ENCODE results near the gene DUS2. TPM values are rescaled to one million over a fixed set of nuclear protein-coding genes. Genes with fewer than 3 reads are reported as not detected.
"Not testable (repeated sequence)": the region's sequence is repeated elsewhere in the genome, so short reads cannot be mapped to it uniquely, and the experiment has no call there.

Gene DUS2
- total and polyA plus RNA-seq, 2 of the 8 experiments (the other 6 are each of a cell fraction or from before 2014, with no cell fraction given) = 17.2 to 27.0 TPM

DNA sequence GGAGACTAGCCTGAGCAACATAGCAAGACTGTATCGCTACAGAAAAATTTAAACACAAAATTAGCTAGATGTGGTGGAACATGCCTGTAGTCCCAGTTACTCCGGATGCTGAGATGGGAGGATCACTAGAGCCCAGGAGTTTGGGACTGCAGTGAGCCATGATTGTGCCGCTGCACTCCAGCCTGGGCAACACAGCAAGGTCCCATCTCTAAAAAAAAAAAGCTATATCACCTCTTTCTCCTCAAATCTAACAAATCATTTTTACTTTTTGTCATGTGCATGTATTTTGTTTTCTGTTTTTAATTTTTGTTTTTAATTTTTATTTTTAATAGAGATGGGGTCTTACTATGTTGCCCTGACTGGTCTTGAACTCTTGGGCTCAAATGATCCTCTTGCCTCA is 5.9 kb downstream of the DUS2 start (continued):
- no peak for TF ChIP-seq KDM4A (IDR thresholded peaks at IDR 0.05; ENCODE audit: low read depth, low read length, severe bottlenecking)
- TF ChIP-seq, protein P1, sequence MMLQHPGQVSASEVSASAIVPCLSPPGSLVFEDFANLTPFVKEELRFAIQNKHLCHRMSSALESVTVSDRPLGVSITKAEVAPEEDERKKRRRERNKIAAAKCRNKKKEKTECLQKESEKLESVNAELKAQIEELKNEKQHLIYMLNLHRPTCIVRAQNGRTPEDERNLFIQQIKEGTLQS (IDR thresholded peaks at IDR 0.05; ENCODE audit: insufficient read depth, low read depth, low read length) = no peak
- TF ChIP-seq, protein P2, sequence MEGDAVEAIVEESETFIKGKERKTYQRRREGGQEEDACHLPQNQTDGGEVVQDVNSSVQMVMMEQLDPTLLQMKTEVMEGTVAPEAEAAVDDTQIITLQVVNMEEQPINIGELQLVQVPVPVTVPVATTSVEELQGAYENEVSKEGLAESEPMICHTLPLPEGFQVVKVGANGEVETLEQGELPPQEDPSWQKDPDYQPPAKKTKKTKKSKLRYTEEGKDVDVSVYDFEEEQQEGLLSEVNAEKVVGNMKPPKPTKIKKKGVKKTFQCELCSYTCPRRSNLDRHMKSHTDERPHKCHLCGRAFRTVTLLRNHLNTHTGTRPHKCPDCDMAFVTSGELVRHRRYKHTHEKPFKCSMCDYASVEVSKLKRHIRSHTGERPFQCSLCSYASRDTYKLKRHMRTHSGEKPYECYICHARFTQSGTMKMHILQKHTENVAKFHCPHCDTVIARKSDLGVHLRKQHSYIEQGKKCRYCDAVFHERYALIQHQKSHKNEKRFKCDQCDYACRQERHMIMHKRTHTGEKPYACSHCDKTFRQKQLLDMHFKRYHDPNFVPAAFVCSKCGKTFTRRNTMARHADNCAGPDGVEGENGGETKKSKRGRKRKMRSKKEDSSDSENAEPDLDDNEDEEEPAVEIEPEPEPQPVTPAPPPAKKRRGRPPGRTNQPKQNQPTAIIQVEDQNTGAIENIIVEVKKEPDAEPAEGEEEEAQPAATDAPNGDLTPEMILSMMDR (IDR thresholded peaks at IDR 0.05; ENCODE audit: control extremely low read depth in 1 of 3, insufficient read depth in 1 of 3, low read depth in 1 of 3, low read length in 3 of 3) = no peak
- no peak for TF ChIP-seq CEBPB (IDR thresholded peaks at IDR 0.05; ENCODE audit: low read depth, low read length)
- no peak for TF ChIP-seq MAFK (IDR thresholded peaks at IDR 0.05; ENCODE audit: low read depth, low read length)
- TF ChIP-seq POU5F1 (IDR thresholded peaks at IDR 0.05; ENCODE audit: low read depth, low read length) = no peak
- no peak for TF ChIP-seq RXRA (IDR thresholded peaks at IDR 0.05; ENCODE audit: insufficient read depth, low read depth, low read length)
- no peak for TF ChIP-seq EGR1 (IDR thresholded peaks at IDR 0.05; ENCODE audit: borderline replicate concordance, low read depth, low read length)

DNA sequence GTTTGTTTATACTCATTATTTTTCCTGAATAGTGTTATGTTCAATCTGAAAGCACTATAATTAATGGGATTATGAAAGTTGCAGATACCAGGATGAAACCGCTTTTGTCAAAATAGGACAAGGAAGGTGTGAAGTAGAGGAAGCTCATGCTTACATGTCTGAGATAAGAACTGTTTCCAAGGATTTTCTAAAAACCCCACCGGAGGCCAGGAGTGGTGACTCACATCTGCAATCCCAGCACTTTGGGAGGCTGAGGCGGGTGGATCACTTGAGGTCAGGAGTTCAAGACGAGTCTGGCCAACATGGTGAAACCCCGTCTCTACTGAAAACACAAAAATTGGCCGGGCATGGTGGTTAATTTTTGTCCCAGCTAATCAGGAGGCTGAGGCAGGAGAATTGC is 7.0 kb downstream of the DUS2 start:
- 93% methylated on average over 6 of the region's 6 CpGs; no CpG with 5 or more reads in 1 of the 2 experiments for WGBS, 2 experiments (ENCODE audit: extremely low coverage in 1 of 2, insufficient coverage in 1 of 2, insufficient read length in 1 of 2, insufficient replicate concordance in 2 of 2, low coverage in 1 of 2, low lambda C conversion rate in 2 of 2, missing lambda C conversion rate in 1 of 2)
- not testable (repeated sequence) for H3K14ac ChIP-seq (ENCODE audit: insufficient read length); H3K23ac ChIP-seq (ENCODE audit: insufficient read length); H4K5ac ChIP-seq (ENCODE audit: insufficient read length, low read depth, low read length); H2AK5ac ChIP-seq (ENCODE audit: low read depth, low read length); H4K8ac ChIP-seq (ENCODE audit: extremely low read depth, insufficient read depth, low read length); H3K9me3 ChIP-seq (ENCODE audit: insufficient read depth in 2 of 2, low read depth in 1 of 2, low read length in 1 of 2); H3K27ac ChIP-seq (ENCODE audit: low read depth, low read length); H2BK120ac ChIP-seq (replicated peaks; ENCODE audit: low read depth, low read length); H4K20me1 ChIP-seq (replicated peaks in 1 of 2; ENCODE audit: control insufficient read depth in 1 of 2, insufficient read depth in 2 of 2, low read length in 2 of 2); H2BK5ac ChIP-seq (ENCODE audit: low read depth, low read length); H3K56ac ChIP-seq (replicated peaks; ENCODE audit: insufficient read length, low read depth, low read length); H3K4me2 ChIP-seq (ENCODE audit: insufficient read depth in 1 of 2, low read depth in 2 of 2, low read length in 2 of 2); H3K4ac ChIP-seq (replicated peaks; ENCODE audit: insufficient read length, low read depth, low read length); H2BK20ac ChIP-seq (ENCODE audit: low read length); H3K4me3 ChIP-seq (ENCODE audit: extremely low read depth in 1 of 4, insufficient read depth in 2 of 4, low read depth in 3 of 4, low read length in 4 of 4); DNase-seq (ENCODE audit: low read depth in 1 of 2, low spot score in 2 of 2); H3K4me1 ChIP-seq (replicated peaks in 1 of 4; ENCODE audit: control insufficient read depth in 3 of 4, insufficient read depth in 4 of 4, low read length in 3 of 4); H2BK12ac ChIP-seq (ENCODE audit: low read depth, low read length); H3K23me2 ChIP-seq (ENCODE audit: low read depth, low read length); H3K9ac ChIP-seq (replicated peaks in 1 of 4; ENCODE audit: extremely low read depth in 1 of 4, low read depth in 3 of 4, low read length in 3 of 4); H3K36me3 ChIP-seq (ENCODE audit: control insufficient read depth in 2 of 4, insufficient read depth in 4 of 4, low read length in 3 of 4); H3K27me3 ChIP-seq (replicated peaks in 1 of 4; ENCODE audit: control insufficient read depth in 3 of 4, extremely low read depth in 1 of 4, insufficient read depth in 3 of 4, low read length in 3 of 4); H3K79me1 ChIP-seq (ENCODE audit: low read depth, low read length); FAIRE-seq; H3K18ac ChIP-seq (ENCODE audit: extremely low read depth, low read length); H3K79me2 ChIP-seq (ENCODE audit: control insufficient read depth in 1 of 2, insufficient read depth in 2 of 2, low read length in 2 of 2); H2BK15ac ChIP-seq (ENCODE audit: low read length); H4K91ac ChIP-seq (replicated peaks; ENCODE audit: insufficient read length, low read length); H2AFZ ChIP-seq (ENCODE audit: low read length)
- ChIA-PET CTCF (ENCODE audit: partially characterized antibody) (interaction anchor here (0.9 to 1.0 kb wide), 2 partner anchors 11 to 65 kb away, joined by 3 to 6 read pairs; no protein-coding TSS in a partner anchor), POLR2A (ENCODE audit: partially characterized antibody) (interaction anchor here (0.7 to 1.6 kb wide), 4 partner anchors 24 to 93 kb away, joined by 3 to 5 read pairs (median 3); partner anchors contain the start of gene PSMB10)

All from H1 (cell line).